SK-N-SH (cell line): Measurements from ENCODE around the gene HDAC7.

Source experiments
- CTCF ChIP-seq: fragments of 200-600 bp; sonication (generic); IDR thresholded peaks from 2 replicates; pipeline ENCODE4 v1.6.1; 2017; ENCODE audit warnings: antibody characterized with exemption, mild to moderate bottlenecking, moderate library complexity
- EP300 ChIP-seq, 2 experiments: IDR thresholded peaks; 2 replicates each; pipeline versions ENCODE4 v1.4.0 to v1.6.1; 2012; ENCODE audit warnings: borderline replicate concordance in 1 of 2, low read depth in 1 of 2, low read length in 1 of 2
- MAX ChIP-seq: IDR thresholded peaks from 2 replicates; pipeline ENCODE4 v1.4.0; 2012; ENCODE audit warnings: low read depth
- REST ChIP-seq: IDR thresholded peaks from 2 replicates; pipeline ENCODE4 v1.6.1; 2012; ENCODE audit warnings: mild to moderate bottlenecking, low read depth, low read length, moderate library complexity
- SIN3A ChIP-seq: IDR thresholded peaks from 2 replicates; pipeline ENCODE4 v1.6.1; 2012; ENCODE audit warnings: low read depth, mild to moderate bottlenecking, low read length, moderate library complexity, borderline replicate concordance
- TAF1 ChIP-seq: IDR thresholded peaks from 2 replicates; pipeline ENCODE4 v1.6.1; 2012; ENCODE audit warnings: low read depth, mild to moderate bottlenecking, low read length, moderate library complexity, borderline replicate concordance
- YY1 ChIP-seq: IDR thresholded peaks from 2 replicates; pipeline ENCODE4 v1.4.0; 2012; ENCODE audit warnings: low read depth, mild to moderate bottlenecking

- TF ChIP-seq CTCF = no peak
- no peak for TF ChIP-seq SIN3A
- no peak for TF ChIP-seq TAF1
- TF ChIP-seq YY1 = no peak
- no peak for TF ChIP-seq REST
- TF ChIP-seq EP300 (IDR thresholded peaks at IDR 0.05; ENCODE audit: borderline replicate concordance in 1 of 2, low read depth in 1 of 2, low read length in 1 of 2) = no peak
- no peak for TF ChIP-seq MAX
Measured at GRCh38 chr12:47803191-47803875, 16.4 kb downstream of the HDAC7 start.
